Esophagus mucosa (tissue), 1 donor: ENCODE results near the gene HYPK. TPM values are rescaled to one million over a fixed set of nuclear protein-coding genes. Genes with fewer than 3 reads are reported as not detected.

ENCODE experiments used
- ATAC-seq: fragments of 200-7000 bp; cut with Tn5 transposase; one replicate; pipeline ENCODE4 v1.9.1; 2020
- total RNA-seq: library from RNA; stranded (reverse); gene quantifications from one replicate; pipeline ENCODE4 v1.2.4, GENCODE V29; 2023
- donor health status: DM: yes; HTN: yes; CAD: no.

Gene HYPK, protein sequence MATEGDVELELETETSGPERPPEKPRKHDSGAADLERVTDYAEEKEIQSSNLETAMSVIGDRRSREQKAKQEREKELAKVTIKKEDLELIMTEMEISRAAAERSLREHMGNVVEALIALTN
- total RNA-seq: 14.0 TPM

DNA sequence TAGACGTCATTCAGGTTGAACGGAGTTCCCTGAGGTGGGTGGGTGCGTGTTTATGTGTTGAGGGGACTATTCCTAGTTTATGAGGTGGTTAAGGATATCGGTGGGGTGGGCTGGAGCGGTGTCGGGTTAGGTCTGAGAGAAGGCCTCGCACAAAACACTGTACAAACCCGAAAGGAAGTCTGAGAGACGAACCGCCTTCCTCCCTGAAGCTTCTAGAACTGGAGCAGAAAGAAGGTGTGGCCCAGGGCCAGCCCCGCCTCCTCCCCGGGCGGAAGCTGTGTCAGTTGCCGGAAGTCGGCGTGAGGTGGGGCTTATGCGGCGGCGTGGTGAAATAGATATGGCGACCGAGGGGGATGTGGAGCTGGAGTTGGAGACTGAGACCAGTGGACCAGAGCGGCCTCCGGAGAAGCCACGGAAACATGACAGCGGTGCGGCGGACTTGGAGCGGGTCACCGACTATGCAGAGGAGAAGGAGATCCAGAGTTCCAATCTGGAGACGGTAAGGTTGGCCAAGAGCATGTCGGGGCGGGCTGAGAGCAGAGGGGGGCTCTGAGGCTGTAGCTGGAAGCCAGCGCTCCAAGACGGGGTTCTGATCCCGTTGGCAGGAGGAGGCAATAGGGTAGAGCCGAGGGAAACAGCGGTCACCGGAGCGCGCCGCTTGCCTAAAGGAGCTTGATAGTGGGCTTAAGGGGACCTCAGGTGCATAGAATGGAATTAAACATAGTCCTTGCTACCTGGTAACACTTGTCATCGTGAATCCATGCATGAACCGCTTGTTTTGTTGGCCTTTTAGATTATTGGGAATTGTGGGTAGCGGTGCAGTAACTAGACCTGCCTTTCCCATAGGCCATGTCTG lies at the start of gene HYPK:
TSS of gene HYPK (plus strand) at position 314 of the 856 bp plus-strand sequence. CDS start at position 338, 24 bp downstream.
- peak; percentile 83 for ATAC-seq

DNA sequence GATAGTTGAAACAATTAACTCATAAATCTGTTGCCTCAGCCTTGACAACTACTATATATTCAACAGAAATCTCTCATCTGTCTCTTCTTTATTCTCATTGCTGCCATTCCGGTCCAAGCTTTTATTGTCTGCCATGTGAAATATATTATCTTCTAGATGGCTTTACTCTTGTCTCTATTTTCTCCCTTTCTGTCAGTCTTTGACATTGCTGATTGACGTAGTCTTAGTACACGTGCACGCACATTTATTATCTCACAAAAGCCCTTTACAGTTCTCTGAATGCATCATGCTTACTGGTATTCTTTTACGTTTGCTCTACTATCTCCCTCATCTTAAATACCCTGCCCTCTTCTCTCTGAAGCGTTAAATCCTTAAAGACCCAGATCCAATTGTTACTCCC lies 48.5 kb upstream of the HYPK start:
- no peak for ATAC-seq

DNA sequence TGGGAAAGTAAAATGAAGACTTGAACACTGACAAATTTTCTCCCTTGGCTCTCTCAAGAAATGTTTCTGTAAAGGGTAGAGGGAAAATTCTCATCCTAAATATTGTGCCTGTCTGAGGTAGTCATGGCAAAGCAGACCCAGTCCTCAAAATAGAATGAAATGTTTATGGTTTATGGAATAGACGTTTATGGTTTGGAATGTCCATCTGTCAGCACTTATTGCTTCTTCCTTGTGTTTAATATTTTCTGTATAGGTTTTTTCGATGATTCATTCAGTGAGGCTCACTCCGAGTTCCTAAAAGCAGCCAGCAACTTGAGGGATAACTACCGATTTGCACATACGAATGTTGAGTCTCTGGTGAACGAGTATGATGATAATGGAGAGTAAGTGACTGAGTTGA lies 37.6 kb upstream of the HYPK start:
- ATAC-seq: no peak

DNA sequence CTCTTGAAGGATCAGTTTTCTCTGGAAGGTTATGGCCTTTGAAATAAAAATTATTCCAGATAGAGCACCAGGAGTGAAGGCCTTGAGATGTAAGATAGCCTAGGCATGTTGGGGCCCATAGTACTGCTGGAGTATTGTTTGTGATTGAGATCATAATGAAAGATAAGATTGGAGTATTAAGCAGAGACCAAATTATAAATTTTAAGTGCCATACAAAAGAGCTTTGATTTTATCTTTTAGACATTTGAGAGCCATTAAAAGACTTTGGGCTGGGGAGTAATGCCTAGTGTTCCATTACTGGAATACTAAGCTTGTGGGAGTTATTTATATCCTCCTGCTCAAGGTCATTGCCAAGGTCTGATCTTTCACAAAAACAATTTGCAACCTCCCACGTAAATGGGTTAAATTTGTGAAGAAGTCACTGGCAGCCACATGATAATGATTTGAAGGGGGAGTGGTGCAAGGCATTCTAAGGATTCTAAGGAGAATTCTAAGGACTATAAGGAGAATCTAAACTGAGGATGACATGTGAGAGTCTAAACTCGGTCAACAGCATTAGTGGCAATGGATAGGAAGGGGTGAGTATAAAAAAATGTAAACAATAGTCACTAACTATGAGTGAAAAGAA lies 36.5 kb upstream of the HYPK start:
- ATAC-seq: no peak

DNA sequence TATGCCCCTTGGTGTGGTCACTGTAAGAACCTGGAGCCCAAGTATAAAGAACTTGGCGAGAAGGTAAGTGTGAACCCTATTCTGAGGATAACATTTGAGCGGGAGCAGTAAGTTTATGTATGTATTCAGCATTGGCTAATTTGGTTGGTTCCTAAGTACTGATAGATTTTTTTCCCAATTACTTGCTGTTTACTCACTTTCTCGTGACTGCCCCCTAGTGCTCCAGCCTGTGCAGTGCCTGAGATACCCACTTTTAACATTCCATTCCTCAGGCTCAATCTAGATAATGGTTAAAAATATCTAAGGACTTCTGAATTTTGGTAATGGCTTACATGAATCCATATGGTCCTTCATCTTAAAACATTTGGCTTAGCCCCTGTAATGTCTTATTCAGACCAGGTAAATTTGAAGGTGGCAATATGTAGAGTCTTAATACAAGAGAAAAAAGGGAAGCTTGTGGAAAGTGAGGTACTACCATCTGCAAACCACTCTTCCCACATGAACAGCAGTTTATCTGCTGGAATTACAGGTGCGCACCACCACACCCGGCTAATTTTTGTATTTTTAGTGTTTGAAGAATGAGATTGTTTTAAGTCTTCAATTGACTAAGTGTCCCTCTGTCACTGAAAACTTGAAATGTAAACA lies 30.7 kb upstream of the HYPK start:
- peak; percentile 19 for ATAC-seq

DNA sequence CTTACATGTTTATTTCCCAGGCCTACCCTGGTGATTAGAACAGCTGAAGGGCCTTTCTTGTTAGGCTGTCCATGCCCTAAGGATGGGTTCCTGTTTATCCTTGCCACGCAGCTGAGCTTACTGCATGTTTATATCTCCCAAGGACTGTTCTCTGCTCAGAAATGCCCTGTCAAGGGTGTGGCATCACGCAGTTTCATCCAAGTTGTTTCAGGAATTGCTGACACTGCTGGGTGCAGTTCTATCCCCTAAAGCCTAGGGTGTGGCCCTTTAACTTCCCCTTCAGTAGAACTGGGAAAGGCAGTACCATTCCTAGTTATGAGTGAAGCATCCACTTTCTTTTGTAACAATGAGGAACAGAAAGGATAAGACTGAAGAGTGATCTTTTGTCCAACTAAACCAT lies 28.6 kb upstream of the HYPK start:
- peak; percentile 75 for ATAC-seq

DNA sequence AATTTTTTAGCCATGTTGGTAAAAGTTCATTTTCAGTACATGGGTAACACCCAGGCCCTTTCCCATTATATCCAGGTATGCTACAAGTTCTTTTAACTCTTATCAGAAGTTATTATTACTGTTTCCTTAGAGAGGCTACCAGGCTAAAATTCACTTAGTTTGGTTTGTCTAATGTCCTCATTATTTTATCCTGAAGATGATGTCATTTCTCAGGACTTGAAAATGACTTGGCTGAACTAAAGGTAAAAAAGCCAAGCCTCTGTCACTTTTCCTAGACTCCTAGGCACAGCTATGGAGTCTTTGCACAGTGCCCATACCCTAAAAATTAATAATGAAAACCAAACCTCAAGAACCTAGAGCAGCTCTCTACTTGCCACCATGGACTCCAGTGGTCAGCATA lies 27.8 kb upstream of the HYPK start:
- ATAC-seq: no peak

DNA sequence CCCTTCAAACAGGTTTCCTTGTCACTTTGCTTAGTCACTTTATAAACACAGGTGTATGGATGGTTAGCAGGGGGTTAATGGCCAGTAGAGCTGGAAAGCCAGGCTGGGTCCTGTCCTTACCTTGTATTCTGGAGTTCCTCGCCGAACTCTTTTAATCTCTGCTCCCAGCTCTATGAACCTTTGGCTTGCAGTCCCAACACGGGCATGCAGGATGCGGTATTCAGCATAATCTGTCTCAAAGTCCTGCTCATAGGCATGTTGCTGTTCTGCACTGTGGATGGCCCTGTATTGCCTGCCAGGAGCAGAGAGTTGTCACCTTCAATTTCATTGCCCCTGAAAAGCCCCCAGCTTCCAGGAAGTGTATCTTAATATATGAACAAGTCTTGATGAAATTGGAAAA lies 26.3 kb upstream of the HYPK start:
- ATAC-seq: no peak

DNA sequence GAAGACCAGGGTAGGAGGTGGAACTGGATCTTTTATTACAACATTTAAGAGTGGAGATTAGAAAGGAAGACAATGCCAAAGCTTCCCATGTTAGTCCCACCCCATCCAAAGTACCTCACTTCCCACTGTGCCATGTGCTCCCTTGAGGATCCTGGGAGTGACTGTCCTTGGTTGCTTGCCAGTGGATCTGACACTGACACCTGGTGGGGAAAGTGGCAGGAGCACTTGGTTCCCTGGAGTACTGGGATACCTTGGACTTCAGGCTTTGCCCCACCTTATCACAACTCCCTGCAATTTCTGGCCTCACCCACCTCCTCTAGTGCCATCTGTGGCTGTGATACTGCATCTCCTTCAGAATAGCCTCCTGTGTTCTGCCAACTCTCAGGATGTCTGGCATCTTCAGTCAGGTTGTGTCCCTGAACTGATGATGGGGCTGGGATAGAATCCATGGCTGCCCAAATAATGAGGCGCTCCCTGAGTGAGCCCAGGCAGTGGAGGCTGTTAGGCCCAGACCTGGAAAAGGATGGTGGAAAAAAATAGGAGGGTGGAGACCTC lies 24.9 kb upstream of the HYPK start:
- peak; percentile 57 for ATAC-seq

DNA sequence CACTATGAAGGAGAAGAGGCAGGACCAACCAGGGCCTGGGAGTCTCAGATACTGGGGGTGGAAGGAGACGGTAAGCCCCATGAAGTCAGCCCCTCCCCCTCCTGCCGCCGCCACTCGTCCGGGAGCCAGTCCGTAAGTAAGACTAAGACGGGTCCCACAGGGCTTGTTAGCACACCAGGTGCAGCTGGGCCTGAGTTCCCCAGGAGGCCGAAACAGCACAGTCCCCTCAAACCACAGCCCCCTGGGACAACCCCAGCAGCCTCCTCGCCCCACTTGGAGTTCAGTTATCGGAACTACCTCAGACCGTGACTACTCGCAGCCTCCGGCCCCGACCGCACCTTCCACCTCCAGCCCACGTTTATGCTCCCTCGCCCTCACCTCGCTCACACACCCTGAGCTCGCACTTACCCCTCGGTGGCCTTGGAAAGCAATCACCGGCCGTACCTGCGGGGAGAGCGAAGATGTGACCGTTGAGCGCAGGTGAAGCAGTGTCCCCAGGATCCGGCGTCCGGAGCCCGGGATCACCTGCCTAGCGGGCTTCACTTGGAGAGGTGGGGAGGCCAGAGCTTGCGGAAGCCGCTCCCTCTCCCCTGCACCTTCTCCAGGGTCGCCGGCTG lies 24.2 kb upstream of the HYPK start:
- peak; percentile 28 for ATAC-seq

DNA sequence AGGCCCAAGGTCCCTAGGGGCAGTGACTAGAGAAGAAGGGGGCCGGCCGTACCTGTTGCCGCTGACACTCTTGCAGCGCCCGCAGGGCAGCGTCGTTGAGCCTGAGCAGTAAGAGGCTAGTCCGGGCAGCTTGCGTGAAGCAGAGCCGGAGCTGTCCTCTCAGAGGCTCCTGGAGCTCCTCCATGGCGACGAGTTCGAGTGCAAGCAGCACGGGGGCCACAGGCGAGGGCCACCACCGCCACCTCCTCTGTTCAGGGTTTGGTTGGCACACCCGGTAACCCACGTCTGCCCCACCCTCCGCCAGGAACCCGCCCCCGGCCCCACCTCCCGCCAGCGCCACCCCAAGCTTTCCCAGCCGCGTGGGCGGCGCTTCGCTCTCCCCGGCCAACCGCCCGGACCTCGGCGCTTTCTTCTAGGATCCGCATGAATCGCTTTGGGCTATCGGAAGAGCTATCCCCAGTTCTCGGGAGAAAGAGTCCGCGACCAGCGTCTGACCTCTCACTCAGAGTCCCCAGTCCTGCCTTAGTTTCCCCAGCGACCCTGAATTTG lies 23.6 kb upstream of the HYPK start, which contains the start of gene ELL3:
TSS of gene ELL3 (minus strand) at position 249 of the 549 bp plus-strand sequence. CDS start at position 184, 65 bp downstream.
- ATAC-seq: peak; percentile 83

DNA sequence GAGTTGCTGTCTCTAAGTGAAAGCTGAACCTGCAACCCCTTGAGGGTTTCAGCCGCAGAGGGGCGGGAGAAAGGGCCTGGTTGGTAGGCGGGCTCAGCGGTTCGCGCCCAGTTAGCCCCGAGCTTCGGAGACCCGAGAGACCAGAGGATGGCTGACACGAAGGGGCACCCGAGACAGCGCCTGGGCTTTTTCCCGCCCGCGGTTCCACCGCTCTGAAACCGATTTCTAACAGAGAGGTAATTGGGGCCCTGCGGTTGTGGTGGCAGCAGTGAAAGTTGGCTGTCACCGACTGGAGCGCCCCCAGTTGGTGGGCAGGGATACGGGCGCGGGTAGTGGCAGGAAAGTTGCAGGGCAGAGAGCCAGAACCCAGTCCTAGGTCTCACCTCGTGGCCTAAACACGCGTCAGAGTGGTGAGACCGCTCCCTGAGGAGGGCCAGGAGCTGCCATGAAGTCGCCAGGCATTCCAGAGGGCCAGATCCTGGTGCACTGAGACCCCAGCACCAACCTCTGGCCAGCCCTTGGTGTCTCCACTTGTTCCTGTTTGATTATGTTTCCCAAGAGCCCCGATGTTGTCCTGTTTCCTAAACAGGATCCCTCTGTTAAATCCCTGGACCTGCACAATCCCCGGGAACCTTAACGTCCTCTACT lies 23.0 kb upstream of the HYPK start:
- ATAC-seq: peak; percentile 73

DNA sequence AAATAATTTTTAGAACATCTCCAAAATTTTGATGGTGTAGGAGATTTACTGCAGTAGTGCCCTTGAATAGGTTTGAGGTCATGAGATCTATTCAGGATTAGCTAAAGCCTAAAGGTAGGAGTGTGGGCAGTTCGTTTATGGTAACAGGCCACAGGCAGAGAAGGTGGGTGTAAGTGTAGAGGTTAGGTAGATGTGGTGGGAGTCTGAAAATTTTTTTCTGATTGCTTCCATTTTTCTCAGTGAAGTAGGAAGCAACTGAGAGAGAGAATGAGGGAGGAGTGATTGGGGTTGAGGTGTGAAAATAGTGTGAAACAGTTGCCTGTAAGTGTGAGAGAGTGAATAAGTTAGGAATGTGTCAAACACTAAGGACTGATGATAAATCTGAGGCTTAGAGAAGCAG lies 21.4 kb upstream of the HYPK start:
- ATAC-seq: no peak

DNA sequence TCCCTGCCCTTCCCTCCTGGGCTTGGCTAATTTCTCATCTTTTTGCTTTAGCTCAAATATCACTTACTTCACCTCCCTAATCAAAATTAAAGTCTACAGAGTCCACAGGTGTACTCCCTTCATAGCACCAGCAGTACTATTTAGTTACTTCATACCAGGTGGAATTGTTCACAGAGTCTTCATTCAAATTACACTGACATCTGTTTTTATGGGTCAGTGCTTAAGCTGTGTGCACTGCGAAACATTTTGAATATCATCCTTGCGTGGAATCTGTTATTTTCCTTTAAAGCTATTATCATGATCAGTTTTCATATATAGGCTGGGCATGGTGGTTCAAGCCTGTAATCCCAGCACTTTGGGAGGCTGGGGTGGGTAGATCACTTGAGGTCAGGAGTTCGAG lies 11.0 kb upstream of the HYPK start:
- no peak for ATAC-seq

DNA sequence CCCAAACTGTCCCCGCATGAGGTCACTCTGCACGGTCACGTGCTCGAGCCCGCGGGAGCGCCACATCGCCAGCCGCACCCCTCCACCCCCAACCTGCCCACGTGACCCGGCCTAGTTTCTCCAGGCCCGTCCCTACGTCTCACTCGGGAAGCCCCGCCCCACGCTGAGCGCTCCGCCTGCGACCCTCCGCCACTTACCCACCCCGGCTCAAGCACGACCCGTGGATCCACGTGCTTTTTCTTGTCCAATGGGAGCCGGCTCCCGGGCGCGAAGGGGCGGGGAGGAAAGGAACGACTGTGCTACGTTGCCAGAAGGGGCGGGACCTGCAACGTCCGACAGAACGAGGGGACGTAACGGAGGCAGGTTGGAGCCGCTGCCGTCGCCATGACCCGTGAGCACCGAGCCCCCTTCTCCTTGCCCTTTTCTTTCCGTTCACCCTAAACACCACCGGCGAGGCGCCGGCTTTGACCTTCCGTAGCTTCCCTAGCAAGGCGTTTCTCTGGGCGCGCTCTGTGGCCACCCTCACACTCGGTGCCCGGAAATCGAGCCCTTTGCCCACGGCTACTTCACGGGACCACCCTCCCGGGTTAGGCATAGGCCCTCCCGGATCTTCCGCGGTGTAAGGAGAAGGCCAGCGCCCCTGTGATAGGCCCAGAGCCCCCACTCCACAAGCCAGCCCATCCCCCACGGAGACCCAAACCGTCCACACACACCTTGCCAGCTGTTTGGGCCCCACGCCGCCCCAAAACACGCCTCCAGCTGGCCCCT lies 8.2 kb upstream of the HYPK start, which contains the start of gene SERF2:
TSS of gene SERF2 (plus strand) at position 328 of the 768 bp plus-strand sequence. CDS start at position 385, 57 bp downstream.
- ATAC-seq: peak; percentile 97

DNA sequence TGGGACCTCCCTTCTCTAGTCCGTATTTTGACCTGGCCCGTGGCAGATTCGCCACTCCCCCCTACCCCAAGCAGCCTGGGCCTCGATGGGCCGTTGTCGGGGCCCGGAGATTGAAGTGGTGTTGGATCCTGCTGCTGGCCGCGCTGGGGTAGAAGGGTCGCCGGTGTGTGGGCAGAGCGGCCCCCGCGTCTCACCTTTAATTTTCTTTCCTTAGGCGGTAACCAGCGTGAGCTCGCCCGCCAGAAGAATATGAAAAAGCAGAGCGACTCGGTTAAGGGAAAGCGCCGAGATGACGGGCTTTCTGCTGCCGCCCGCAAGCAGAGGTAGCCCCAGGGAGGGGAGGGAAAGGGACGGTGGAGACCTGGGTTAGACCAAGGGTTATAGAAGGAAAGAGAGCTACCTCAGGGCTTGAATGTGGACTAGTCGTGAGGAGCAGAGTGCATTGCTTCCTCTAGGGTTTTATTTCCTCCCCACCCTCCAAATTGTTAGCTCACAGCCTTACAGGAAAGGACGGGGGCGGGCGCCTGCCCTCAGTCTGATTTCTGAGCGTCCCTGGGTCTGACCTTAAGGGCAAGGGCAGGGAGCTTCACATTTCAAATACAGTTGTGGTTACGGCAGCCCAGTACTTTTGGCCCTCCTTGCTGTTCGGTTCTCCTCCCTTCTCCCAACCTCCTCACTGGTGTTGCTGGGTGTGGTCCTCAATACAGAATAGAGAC lies 7.5 kb upstream of the HYPK start:
- ATAC-seq: peak; percentile 15

DNA sequence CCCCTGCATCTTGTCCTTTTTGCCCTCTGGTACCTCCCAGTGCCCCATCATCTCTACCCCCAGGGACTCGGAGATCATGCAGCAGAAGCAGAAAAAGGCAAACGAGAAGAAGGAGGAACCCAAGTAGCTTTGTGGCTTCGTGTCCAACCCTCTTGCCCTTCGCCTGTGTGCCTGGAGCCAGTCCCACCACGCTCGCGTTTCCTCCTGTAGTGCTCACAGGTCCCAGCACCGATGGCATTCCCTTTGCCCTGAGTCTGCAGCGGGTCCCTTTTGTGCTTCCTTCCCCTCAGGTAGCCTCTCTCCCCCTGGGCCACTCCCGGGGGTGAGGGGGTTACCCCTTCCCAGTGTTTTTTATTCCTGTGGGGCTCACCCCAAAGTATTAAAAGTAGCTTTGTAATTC lies 6.8 kb upstream of the HYPK start:
- ATAC-seq: no peak

DNA sequence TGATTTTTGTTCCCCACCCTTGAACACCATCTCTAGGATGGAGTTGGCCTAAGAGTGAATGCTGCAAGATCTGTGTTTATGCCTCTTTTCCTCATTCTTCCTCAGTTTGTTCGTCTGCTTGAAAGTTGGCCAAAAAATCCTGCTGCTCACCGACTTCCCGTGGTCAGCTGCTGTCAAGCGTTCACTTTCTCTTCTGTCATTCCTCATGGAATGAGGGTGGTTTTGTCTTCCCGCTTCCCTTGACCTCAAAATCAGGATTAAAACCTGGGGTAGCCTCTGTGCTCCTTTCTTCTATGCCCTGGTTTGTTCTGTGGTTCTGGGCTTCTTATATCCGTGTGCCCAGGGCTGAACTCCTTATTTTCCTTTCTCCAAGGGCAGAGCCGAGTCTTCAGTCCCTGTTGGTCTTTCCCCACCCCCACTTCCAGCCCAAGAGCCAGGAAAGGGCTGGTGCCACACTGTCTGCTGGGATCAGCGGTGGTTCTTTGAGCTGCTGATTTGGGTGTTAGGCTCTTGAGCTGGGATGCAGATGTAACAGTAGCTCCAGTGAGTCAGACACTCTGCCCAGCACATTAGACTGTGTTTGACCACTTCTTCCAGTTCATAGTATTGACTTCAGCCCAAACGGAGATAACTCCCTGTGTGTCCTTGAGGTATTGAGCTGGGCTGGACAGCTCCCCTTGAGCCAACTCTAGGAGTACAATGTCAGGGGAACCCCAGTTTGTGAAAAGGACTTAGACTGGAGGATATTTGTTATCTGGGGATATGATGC lies 5.9 kb upstream of the HYPK start:
- no peak for ATAC-seq

DNA sequence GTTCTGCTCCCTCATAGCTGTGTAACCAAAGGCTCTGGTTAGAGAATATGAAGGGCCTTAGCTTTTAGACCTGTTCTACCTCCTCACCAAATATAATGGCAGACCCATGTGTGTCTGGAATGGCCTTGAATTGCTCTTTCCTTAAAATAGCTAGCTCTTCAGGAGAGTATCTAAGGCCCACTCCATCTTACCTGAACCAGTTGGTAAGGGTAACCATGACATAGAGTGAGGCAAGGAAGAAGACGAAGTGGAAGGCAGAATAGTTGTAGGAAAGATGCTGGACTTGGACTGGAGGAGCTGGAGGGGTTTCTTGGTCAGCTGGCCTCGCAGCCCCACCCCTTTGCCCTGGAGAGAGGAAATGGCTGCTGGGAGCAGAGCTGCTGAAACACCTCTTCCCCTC lies 5.2 kb upstream of the HYPK start:
- ATAC-seq: no peak
